Measurements from ENCODE around the gene MAST3.

Gene MAST3

DNA sequence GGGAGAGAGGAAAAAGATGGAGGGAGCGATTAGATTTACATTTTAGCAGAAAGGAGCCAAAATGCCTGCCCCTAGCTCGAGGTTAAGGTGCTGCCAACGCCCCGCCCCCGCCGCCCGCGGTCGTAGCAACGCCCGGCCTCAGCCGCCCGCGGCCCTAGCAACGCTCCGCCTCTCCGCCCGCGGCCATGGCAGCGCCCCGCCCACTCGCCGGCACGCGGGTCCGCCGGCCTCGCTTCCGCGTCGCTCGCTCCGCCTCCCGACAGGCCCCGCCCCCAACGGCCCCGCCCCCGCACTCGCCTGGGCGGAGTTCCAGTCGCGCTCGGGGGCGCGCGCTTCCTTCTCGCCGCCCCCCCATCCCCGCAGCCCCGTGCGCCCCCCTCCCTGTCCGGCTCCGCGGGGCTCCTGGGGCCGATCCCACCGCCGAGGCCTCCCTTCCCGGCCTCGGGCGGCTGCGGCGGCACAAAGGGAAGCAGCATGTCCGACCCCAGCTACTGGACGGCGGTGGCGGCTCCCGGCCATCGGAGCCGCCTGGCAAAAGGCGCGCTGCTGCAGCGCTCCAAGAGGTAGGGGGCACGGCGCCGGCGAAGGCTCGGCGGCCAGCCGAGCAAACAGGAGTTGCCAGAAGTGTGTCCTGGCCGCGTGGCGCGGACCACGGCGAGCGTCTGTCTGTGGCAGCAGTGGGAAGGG lies 20.3 kb downstream of the MAST3 start (continued):
- peak; percentile 69; the same call in 1 of the 2 replicates for TF ChIP-seq ZNF777 (tag by site-specific recombination; IDR thresholded peaks at IDR 0.05; ENCODE audit: borderline replicate concordance)

DNA sequence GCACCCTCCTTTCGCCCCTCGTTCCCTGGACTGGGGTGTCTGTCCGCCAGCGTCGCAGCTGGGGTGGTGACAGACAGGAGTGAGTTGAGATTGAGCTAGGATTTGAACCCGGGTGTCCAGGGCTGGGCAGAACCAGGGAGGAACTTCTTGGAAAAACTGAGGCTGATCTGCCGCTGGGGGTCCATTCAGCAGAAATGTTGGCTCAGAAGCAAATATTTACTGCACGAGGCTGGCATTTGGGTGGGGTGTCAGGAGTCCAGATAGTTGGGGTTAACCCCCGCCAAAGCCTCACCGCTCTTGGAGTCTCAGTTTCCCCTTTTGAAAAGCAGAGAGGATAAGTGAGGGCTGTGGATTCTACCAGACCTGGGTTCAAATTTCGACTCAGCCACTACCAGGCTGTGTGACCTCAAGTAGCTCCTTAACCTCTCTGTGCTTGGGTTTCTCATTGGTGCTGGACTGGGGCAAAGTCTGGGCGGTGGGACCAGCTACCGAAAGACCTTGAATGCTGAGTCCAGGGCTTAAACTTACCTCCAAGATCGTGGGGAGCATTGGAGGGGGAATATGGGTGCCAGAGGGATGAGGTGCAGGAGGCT lies 20.9 kb downstream of the MAST3 start:
- TF ChIP-seq ZNF768 (tag by site-specific recombination; IDR thresholded peaks at IDR 0.05) = peak; percentile 98; the same call in 1 of the 2 replicates
- TF ChIP-seq, protein P1, sequence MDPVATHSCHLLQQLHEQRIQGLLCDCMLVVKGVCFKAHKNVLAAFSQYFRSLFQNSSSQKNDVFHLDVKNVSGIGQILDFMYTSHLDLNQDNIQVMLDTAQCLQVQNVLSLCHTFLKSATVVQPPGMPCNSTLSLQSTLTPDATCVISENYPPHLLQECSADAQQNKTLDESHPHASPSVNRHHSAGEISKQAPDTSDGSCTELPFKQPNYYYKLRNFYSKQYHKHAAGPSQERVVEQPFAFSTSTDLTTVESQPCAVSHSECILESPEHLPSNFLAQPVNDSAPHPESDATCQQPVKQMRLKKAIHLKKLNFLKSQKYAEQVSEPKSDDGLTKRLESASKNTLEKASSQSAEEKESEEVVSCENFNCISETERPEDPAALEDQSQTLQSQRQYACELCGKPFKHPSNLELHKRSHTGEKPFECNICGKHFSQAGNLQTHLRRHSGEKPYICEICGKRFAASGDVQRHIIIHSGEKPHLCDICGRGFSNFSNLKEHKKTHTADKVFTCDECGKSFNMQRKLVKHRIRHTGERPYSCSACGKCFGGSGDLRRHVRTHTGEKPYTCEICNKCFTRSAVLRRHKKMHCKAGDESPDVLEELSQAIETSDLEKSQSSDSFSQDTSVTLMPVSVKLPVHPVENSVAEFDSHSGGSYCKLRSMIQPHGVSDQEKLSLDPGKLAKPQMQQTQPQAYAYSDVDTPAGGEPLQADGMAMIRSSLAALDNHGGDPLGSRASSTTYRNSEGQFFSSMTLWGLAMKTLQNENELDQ (tag by site-specific recombination; IDR thresholded peaks at IDR 0.05; ENCODE audit: low read depth) = no peak
- TF ChIP-seq, protein P2, sequence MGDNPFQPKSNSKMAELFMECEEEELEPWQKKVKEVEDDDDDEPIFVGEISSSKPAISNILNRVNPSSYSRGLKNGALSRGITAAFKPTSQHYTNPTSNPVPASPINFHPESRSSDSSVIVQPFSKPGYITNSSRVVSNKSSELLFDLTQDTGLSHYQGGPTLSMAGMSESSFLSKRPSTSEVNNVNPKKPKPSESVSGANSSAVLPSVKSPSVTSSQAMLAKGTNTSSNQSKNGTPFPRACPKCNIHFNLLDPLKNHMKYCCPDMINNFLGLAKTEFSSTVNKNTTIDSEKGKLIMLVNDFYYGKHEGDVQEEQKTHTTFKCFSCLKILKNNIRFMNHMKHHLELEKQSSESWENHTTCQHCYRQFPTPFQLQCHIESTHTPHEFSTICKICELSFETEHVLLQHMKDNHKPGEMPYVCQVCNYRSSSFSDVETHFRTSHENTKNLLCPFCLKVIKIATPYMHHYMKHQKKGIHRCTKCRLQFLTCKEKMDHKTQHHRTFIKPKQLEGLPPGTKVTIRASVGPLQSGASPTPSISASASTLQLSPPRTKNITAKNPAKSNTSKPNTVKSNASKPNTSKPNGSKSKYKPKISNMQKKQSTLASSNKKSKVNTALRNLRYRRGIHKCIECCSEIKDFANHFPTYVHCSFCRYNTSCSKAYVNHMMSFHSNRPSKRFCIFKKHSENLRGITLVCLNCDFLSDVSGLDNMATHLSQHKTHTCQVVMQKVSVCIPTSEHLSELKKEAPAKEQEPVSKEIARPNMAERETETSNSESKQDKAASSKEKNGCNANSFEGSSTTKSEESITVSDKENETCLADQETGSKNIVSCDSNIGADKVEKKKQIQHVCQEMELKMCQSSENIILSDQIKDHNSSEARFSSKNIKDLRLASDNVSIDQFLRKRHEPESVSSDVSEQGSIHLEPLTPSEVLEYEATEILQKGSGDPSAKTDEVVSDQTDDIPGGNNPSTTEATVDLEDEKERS (tag by site-specific recombination; IDR thresholded peaks at IDR 0.05) = no peak
- TF ChIP-seq, protein P3, sequence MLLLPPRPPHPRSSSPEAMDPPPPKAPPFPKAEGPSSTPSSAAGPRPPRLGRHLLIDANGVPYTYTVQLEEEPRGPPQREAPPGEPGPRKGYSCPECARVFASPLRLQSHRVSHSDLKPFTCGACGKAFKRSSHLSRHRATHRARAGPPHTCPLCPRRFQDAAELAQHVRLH (tag by site-specific recombination; IDR thresholded peaks at IDR 0.05) = 0 out of 2 replicates have a peak, but pooled peaks have one; percentile 69
- 0 out of 2 replicates have a peak, but pooled peaks have one; percentile 30 for TF ChIP-seq ZBTB20 (tag by site-specific recombination; IDR thresholded peaks at IDR 0.05)
- 0 out of 2 replicates have a peak, but pooled peaks have one; percentile 18 for TF ChIP-seq YY2 (tag by site-specific recombination; IDR thresholded peaks at IDR 0.05)
- H3K27ac ChIP-seq (ENCODE audit: extremely low read depth, low read depth, low read length) = no peak overlapping the region
- ChIA-PET CTCF (interaction anchor here (1.3 kb wide), 1 partner anchor 32 kb away, joined by 4 read pairs; no protein-coding TSS in a partner anchor), POLR2A (interaction anchor here (1.7 kb wide), 1 partner anchor 34 kb away, joined by 7 read pairs; the partner anchor contains the start of gene PIK3R2)
- H3K4me1 ChIP-seq (ENCODE audit: control insufficient read depth, insufficient read depth, low read length) = no peaks in the 10 kb centered on the region
- peak overlapping the region; percentile 53 for H3K4me3 ChIP-seq (ENCODE audit: low read depth, low read length)
- H3K9me3 ChIP-seq (ENCODE audit: control insufficient read depth, insufficient read depth, low read depth, low read length) = no peaks in the 10 kb centered on the region
- H3K36me3 ChIP-seq (ENCODE audit: control insufficient read depth in 2 of 2, insufficient read depth in 1 of 2, low read length in 2 of 2) = peaks cover 0 to 10% of the 10 kb centered on the region in 2 experiments; a peak in 1 of 3 replicates

DNA sequence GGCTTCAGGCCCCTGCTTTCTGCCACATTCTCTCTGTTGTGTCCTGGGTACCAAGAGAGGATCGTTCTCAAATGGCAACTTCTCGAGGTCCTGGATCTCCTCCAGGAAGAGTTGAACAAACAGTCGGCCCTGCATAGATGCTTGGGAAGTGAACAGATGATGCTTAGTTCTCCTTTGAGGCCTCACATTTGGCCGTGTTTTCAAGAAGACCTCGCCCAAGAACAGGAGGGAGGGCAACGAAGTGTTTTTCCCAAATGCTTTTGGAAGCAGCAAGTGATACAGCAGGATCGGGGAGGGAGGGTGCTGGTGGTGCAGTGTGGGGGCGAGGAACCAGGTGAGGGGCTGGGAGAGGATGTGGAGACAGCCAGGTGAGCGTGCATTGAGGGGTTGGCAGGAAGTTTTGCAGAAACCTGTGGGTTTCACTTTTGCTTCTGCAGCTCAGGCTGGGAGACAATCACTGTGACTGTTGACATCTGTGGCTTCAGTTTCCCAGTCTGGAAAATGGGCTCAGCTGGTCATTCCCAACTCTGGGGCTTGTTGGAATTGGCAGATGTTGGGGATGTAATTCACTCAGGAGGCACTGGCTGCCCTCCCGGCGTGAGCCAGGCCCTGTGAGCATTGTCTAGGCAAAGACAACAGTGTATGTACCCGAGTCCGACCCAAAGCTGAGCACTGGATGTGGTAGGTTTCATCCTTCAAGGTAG lies 21.6 kb downstream of the MAST3 start:
- ChIA-PET CTCF (interaction anchor here (1.3 kb wide), 1 partner anchor 32 kb away, joined by 4 read pairs; no protein-coding TSS in a partner anchor), POLR2A (interaction anchor here (1.7 kb wide), 1 partner anchor 33 kb away, joined by 7 read pairs; the partner anchor contains the start of gene PIK3R2)
- H3K36me3 ChIP-seq (ENCODE audit: control insufficient read depth in 2 of 2, insufficient read depth in 1 of 2, low read length in 2 of 2) = peaks cover 0 to 15% of the 10 kb centered on the region in 2 experiments; a peak in 1 of 3 replicates
- no peaks in the 10 kb centered on the region for H3K9me3 ChIP-seq (ENCODE audit: control insufficient read depth, insufficient read depth, low read depth, low read length)
- TF ChIP-seq ZBTB7A (tag by site-specific recombination; IDR thresholded peaks at IDR 0.05; ENCODE audit: low read depth) (0 out of 2 replicates have a peak, but pooled peaks have one; percentile 28), ZNF211 (tag by site-specific recombination; IDR thresholded peaks at IDR 0.05; ENCODE audit: low read depth) (no peak), ZNF157 (tag by site-specific recombination; IDR thresholded peaks at IDR 0.05) (peak; percentile 92)
- TF ChIP-seq, protein P4, sequence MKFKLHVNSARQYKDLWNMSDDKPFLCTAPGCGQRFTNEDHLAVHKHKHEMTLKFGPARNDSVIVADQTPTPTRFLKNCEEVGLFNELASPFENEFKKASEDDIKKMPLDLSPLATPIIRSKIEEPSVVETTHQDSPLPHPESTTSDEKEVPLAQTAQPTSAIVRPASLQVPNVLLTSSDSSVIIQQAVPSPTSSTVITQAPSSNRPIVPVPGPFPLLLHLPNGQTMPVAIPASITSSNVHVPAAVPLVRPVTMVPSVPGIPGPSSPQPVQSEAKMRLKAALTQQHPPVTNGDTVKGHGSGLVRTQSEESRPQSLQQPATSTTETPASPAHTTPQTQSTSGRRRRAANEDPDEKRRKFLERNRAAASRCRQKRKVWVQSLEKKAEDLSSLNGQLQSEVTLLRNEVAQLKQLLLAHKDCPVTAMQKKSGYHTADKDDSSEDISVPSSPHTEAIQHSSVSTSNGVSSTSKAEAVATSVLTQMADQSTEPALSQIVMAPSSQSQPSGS (tag by site-specific recombination; IDR thresholded peaks at IDR 0.05; ENCODE audit: low read depth) = no peak
- H3K4me1 ChIP-seq (ENCODE audit: control insufficient read depth, insufficient read depth, low read length) = no peaks in the 10 kb centered on the region
- H3K27ac ChIP-seq (ENCODE audit: extremely low read depth, low read depth, low read length) = no peak overlapping the region
- no peak overlapping the region for H3K4me3 ChIP-seq (ENCODE audit: low read depth, low read length)

Measured in HEK293 (cell line).